H9 (cell line): ENCODE measurements around the gene FHOD3. TPM values are rescaled to one million over a fixed set of nuclear protein-coding genes. Genes with fewer than 3 reads are reported as not detected.

Experiments
- DNase-seq: peaks from one replicate; pipeline ENCODE4 v3.0.0-alpha.2; 2017
- H2AFZ ChIP-seq: one replicate; pipeline ENCODE4 v1.6.1; 2013; ENCODE audit warnings: mild to moderate bottlenecking, low read length, control low read depth, moderate library complexity
- H2AK5ac ChIP-seq: 2 replicates; pipeline ENCODE4 v1.6.1; 2013; ENCODE audit warnings: low read length, control low read depth, mixed read lengths; ENCODE audit not compliant: insufficient read length
- H2BK120ac ChIP-seq: one replicate; pipeline ENCODE4 v1.6.1; 2013; ENCODE audit warnings: low read depth, mild to moderate bottlenecking, low read length, control low read depth, inconsistent platforms; ENCODE audit not compliant: poor library complexity, severe bottlenecking
- H2BK12ac ChIP-seq: 2 replicates; pipeline ENCODE4 v1.6.1; 2013; ENCODE audit warnings: low read length, control low read depth, mixed read lengths, low read depth; ENCODE audit not compliant: insufficient read length
- H2BK15ac ChIP-seq: 2 replicates; pipeline ENCODE4 v1.6.1; 2013; ENCODE audit warnings: low read depth, low read length, control low read depth
- H2BK20ac ChIP-seq: one replicate; pipeline ENCODE4 v1.6.1; 2013; ENCODE audit warnings: low read depth, mild to moderate bottlenecking, low read length, control low read depth, inconsistent platforms; ENCODE audit not compliant: poor library complexity, severe bottlenecking
- H2BK5ac ChIP-seq: 2 replicates; pipeline ENCODE4 v1.6.1; 2013; ENCODE audit warnings: low read length, control low read depth, mixed read lengths; ENCODE audit not compliant: insufficient read length
- H3K14ac ChIP-seq: 2 replicates; pipeline ENCODE4 v1.6.1; 2013; ENCODE audit warnings: low read length, control low read depth; ENCODE audit not compliant: insufficient read depth
- H3K18ac ChIP-seq: 2 replicates; pipeline ENCODE4 v1.6.1; 2013; ENCODE audit warnings: low read depth, mild to moderate bottlenecking, mixed read lengths, low read length, control low read depth; ENCODE audit not compliant: insufficient read length
- H3K23ac ChIP-seq: 2 replicates; pipeline ENCODE4 v1.6.1; 2013; ENCODE audit warnings: low read length, control low read depth, mixed read lengths, low read depth; ENCODE audit not compliant: insufficient read length
- H3K23me2 ChIP-seq: 2 replicates; pipeline ENCODE4 v1.6.1; 2013; ENCODE audit warnings: low read depth, mild to moderate bottlenecking, mixed read lengths, low read length, control low read depth; ENCODE audit not compliant: insufficient read length, poor library complexity, severe bottlenecking
- H3K27ac ChIP-seq: 2 replicates; pipeline ENCODE4 v1.5.1; 2013; ENCODE audit warnings: low read length, control low read depth, mixed read lengths, low read depth; ENCODE audit not compliant: insufficient read length
- H3K27me3 ChIP-seq: 2 replicates; pipeline ENCODE4 v1.6.1; 2013; ENCODE audit warnings: low read length, control low read depth, inconsistent platforms; ENCODE audit not compliant: insufficient read depth
- H3K4ac ChIP-seq: 2 replicates; pipeline ENCODE4 v1.6.1; 2013; ENCODE audit warnings: low read depth, mild to moderate bottlenecking, control low read depth, inconsistent platforms, low read length, moderate library complexity
- H3K4me1 ChIP-seq: 2 replicates; pipeline ENCODE4 v1.6.1; 2013; ENCODE audit warnings: low read length, control low read depth, inconsistent platforms; ENCODE audit not compliant: insufficient read depth
- H3K4me2 ChIP-seq: 2 replicates; pipeline ENCODE4 v1.6.1; 2013; ENCODE audit warnings: low read length, control low read depth, mixed read lengths; ENCODE audit not compliant: insufficient read length, insufficient read depth
- H3K56ac ChIP-seq: 2 replicates; pipeline ENCODE4 v1.6.1; 2013; ENCODE audit warnings: low read depth, mild to moderate bottlenecking, mixed read lengths, low read length, control low read depth; ENCODE audit not compliant: insufficient read length
- H3K79me1 ChIP-seq: 2 replicates; pipeline ENCODE4 v1.6.1; 2013; ENCODE audit warnings: low read depth, mild to moderate bottlenecking, moderate library complexity, low read length, control low read depth, inconsistent platforms; ENCODE audit not compliant: insufficient read depth, poor library complexity, severe bottlenecking
- H3K79me2 ChIP-seq: 2 replicates; pipeline ENCODE4 v1.6.1; 2013; ENCODE audit warnings: low read length, control low read depth, inconsistent platforms; ENCODE audit not compliant: insufficient read depth
- H3K9ac ChIP-seq: 2 replicates; pipeline ENCODE4 v1.6.1; 2013; ENCODE audit warnings: low read length, control low read depth, mixed read lengths; ENCODE audit not compliant: insufficient read length; ENCODE audit errors: extremely low read depth
- H3K9me3 ChIP-seq: one replicate; pipeline ENCODE4 v1.6.1; 2013; ENCODE audit warnings: low read depth, low read length, inconsistent platforms; ENCODE audit not compliant: control insufficient read depth
- H3T11ph ChIP-seq: one replicate; pipeline ENCODE4 v1.6.1; 2013; ENCODE audit warnings: mild to moderate bottlenecking, low read length, control low read depth, inconsistent platforms
- H4K20me1 ChIP-seq: one replicate; pipeline ENCODE4 v1.6.1; 2013; ENCODE audit not compliant: control insufficient read depth, insufficient read length, insufficient read depth
- H4K5ac ChIP-seq: 2 replicates; pipeline ENCODE4 v1.6.1; 2013; ENCODE audit warnings: low read depth, mild to moderate bottlenecking, mixed read lengths, low read length, control low read depth; ENCODE audit not compliant: insufficient read length
- H4K8ac ChIP-seq: replicated peaks from 2 replicates; pipeline ENCODE4 v1.6.1; 2013; ENCODE audit warnings: low read length, control low read depth, mixed read lengths, low read depth; ENCODE audit not compliant: insufficient read length
- H4K91ac ChIP-seq: 2 replicates; pipeline ENCODE4 v1.6.1; 2013; ENCODE audit warnings: low read depth, mild to moderate bottlenecking, moderate library complexity, mixed read lengths, low read length, control low read depth; ENCODE audit not compliant: insufficient read length
- H3K27ac Mint-ChIP-seq, 3 experiments: 2 replicates in 2 of 3; 3 replicates in 1 of 3; pipeline ENCODE4 v1.8.0; 2020 to 2021; ENCODE audit warnings: mixed read lengths in 3 of 3, mild to moderate bottlenecking in 1 of 3, moderate library complexity in 1 of 3
- H3K27me3 Mint-ChIP-seq: 2 replicates; pipeline ENCODE4 v1.8.0; 2021; ENCODE audit warnings: low read depth, mild to moderate bottlenecking, moderate library complexity, mixed read lengths
- H3K36me3 Mint-ChIP-seq, 3 experiments: 2 replicates in 2 of 3; 3 replicates in 1 of 3; pipeline ENCODE4 v1.8.0; 2020 to 2021; ENCODE audit warnings: low read depth in 3 of 3, mixed read lengths in 3 of 3; ENCODE audit not compliant: insufficient read depth in 1 of 3
- H3K4me1 Mint-ChIP-seq, 2 experiments: 2 replicates each; pipeline ENCODE4 v1.8.0; 2020; ENCODE audit warnings: mixed read lengths in 2 of 2
- H3K4me3 Mint-ChIP-seq, 2 experiments: 2 replicates in 1 of 2; 3 replicates in 1 of 2; pipeline ENCODE4 v1.8.0; 2020 to 2021; ENCODE audit warnings: mild to moderate bottlenecking in 2 of 2, mixed read lengths in 2 of 2, moderate library complexity in 1 of 2
- H3K9me3 Mint-ChIP-seq, 2 experiments: 2 replicates in 1 of 2; 3 replicates in 1 of 2; pipeline ENCODE4 v1.8.0; 2020; ENCODE audit warnings: mild to moderate bottlenecking in 2 of 2, mixed read lengths in 2 of 2, moderate library complexity in 1 of 2
- WGBS: extraction: QIAGEN DNeasy Blood & Tissue Kit; methylation state at CpG from one replicate; pipeline ENCODE4 v1.1.7; 2013; ENCODE audit warnings: missing lambda C conversion rate, low lambda C conversion rate, mixed read lengths; ENCODE audit not compliant: insufficient read length; ENCODE audit errors: extremely low coverage; 5-methylcytosine and 5-hydroxymethylcytosine counted together
- total RNA-seq: library from RNA; stranded (reverse); gene quantifications from 2 replicates; pipeline ENCODE4 v1.2.1, GENCODE V29; 2021
- TF ChIP-seq, protein P1 (sequence below): fragments of 200-600 bp; sonication (generic); conservative IDR thresholded peaks from 3 replicates; pipeline ENCODE4 v1.8.0; 2021; ENCODE audit warnings: antibody characterized with exemption, mild to moderate bottlenecking

Gene FHOD3
- total RNA-seq, 1 experiment from 2014 or later: 8.0 TPM

DNA sequence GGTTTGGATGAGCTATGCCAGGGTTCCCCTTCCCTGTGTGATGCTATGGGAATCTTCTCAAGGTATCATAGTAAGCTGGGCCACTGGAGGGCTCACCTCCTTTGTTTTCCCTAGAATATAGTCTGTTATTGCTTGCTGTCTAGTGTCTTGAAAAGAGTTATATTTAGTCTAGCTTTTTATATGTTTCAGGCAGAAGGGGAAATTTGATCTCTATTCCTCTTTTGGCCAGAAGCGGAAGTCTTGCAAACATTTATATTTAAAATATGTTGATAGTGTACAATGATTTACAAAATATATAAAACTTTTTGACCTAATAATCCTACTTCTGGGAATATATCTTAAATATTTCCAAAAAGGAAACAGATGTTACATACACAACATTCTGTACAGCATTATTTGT lies 260.7 kb downstream of the FHOD3 start:
- Histone ChIP-seq H3K56ac (no peak overlapping the region), H3K14ac (no peak overlapping the region), H3K23me2 (no peaks in the 10 kb centered on the region), H3K4ac (no peak overlapping the region), H2AFZ (no peak overlapping the region), H3K18ac (no peak overlapping the region), H4K91ac (no peak overlapping the region), H2BK20ac (no peak overlapping the region), H3T11ph (no peak overlapping the region), H3K23ac (no peak overlapping the region), H2AK5ac (no peak overlapping the region), H2BK5ac (no peak overlapping the region), H3K9me3 (no peaks in the 10 kb centered on the region), H4K5ac (no peak overlapping the region), H4K8ac (no peak overlapping the region), H3K4me1 (peaks cover 4% of the 10 kb centered on the region; the same call in 1 of the 2 replicates), H3K27me3 (no peaks in the 10 kb centered on the region), H2BK12ac (no peak overlapping the region), H2BK120ac (no peak overlapping the region), H2BK15ac (no peak overlapping the region), H3K9ac (no peak overlapping the region), H4K20me1 (no peaks in the 10 kb centered on the region), H3K4me2 (no peak overlapping the region), H3K27ac (no peak overlapping the region), H3K79me1 (no peaks in the 10 kb centered on the region), H3K79me2 (no peaks in the 10 kb centered on the region)
- H3K36me3 Mint-ChIP-seq: peaks cover 0 to 8% (median 3%) of the 10 kb centered on the region in 3 experiments; a peak in 3 of 7 replicates
- no CpG with 5 or more reads among the region's 1 CpG for WGBS
- H3K9me3 Mint-ChIP-seq: peaks cover 0 to 2% of the 10 kb centered on the region in 2 experiments; a peak in 3 of 5 replicates
- no peak for DNase-seq
- H3K27me3 Mint-ChIP-seq: no peaks in the 10 kb centered on the region
- no peak overlapping the region for H3K27ac Mint-ChIP-seq
- peaks cover 19% of the 10 kb centered on the region in 2 experiments for H3K4me1 Mint-ChIP-seq
- no peak overlapping the region for H3K4me3 Mint-ChIP-seq
- TF ChIP-seq, protein P1, sequence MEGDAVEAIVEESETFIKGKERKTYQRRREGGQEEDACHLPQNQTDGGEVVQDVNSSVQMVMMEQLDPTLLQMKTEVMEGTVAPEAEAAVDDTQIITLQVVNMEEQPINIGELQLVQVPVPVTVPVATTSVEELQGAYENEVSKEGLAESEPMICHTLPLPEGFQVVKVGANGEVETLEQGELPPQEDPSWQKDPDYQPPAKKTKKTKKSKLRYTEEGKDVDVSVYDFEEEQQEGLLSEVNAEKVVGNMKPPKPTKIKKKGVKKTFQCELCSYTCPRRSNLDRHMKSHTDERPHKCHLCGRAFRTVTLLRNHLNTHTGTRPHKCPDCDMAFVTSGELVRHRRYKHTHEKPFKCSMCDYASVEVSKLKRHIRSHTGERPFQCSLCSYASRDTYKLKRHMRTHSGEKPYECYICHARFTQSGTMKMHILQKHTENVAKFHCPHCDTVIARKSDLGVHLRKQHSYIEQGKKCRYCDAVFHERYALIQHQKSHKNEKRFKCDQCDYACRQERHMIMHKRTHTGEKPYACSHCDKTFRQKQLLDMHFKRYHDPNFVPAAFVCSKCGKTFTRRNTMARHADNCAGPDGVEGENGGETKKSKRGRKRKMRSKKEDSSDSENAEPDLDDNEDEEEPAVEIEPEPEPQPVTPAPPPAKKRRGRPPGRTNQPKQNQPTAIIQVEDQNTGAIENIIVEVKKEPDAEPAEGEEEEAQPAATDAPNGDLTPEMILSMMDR: no peak
